CD4-positive, alpha-beta memory T cell (primary cell): ENCODE results near the gene HEMK1. TPM values are rescaled to one million over a fixed set of nuclear protein-coding genes. Genes with fewer than 3 reads are reported as not detected.

ENCODE experiments used
- CTCF ChIA-PET: fragments of 350-600 bp; sonication (Branson Sonifier 250); formaldehyde crosslinking; loops from one replicate; lab custom pipeline; 2021; ENCODE audit warnings: inconsistent platforms; ENCODE audit not compliant: partially characterized antibody; lab: Charles Lee
- POLR2A ChIA-PET: fragments of 350-600 bp; sonication (Branson Sonifier 250); formaldehyde crosslinking; loops from one replicate; lab custom pipeline; 2021; ENCODE audit not compliant: partially characterized antibody; lab: Charles Lee
- DNase-seq, 5 donors: peaks; one replicate each; pipeline versions ENCODE4 v3.0.0 to v3.0.0-alpha.2; 2020 to 2022; ENCODE audit warnings: mixed read lengths in 1 of 5
- H3K27ac ChIP-seq: one replicate; pipeline ENCODE4 v1.7.0; 2013; ENCODE audit warnings: low read depth, low read length
- H3K27me3 ChIP-seq: 2 replicates; pipeline ENCODE4 v1.7.0; 2013; ENCODE audit warnings: mild to moderate bottlenecking, low read length, moderate library complexity; ENCODE audit not compliant: insufficient read depth
- H3K36me3 ChIP-seq: 2 replicates; pipeline ENCODE4 v1.7.0; 2013; ENCODE audit warnings: mild to moderate bottlenecking, low read length, moderate library complexity; ENCODE audit not compliant: insufficient read depth
- H3K4me1 ChIP-seq: 2 replicates; pipeline ENCODE4 v1.7.0; 2013; ENCODE audit warnings: mild to moderate bottlenecking, low read length, moderate library complexity; ENCODE audit not compliant: insufficient read depth
- H3K4me3 ChIP-seq, 2 donors: one replicate each; pipeline ENCODE4 v1.7.0; 2013; ENCODE audit warnings: low read length in 2 of 2, mild to moderate bottlenecking in 1 of 2
- H3K9me3 ChIP-seq, 2 donors: one replicate each; pipeline ENCODE4 v1.7.0; 2013; ENCODE audit warnings: low read length in 2 of 2, control low read depth in 1 of 2; ENCODE audit not compliant: control insufficient read depth in 1 of 2
- H3K27ac Mint-ChIP-seq, 7 donors: one replicate each; pipeline ENCODE4 v1.8.0; 2020 to 2021; ENCODE audit warnings: mixed read lengths in 7 of 7, mild to moderate bottlenecking in 6 of 7, inconsistent platforms in 3 of 7, moderate library complexity in 3 of 7
- H3K27me3 Mint-ChIP-seq, 2 donors: one replicate each; pipeline ENCODE4 v1.8.0; 2020 to 2021; ENCODE audit warnings: mixed read lengths in 2 of 2
- H3K36me3 Mint-ChIP-seq, 2 donors: one replicate each; pipeline ENCODE4 v1.8.0; 2020 to 2021; ENCODE audit warnings: mixed read lengths in 2 of 2, inconsistent platforms in 1 of 2, mild to moderate bottlenecking in 1 of 2
- H3K4me1 Mint-ChIP-seq, 4 donors: one replicate each; pipeline ENCODE4 v1.8.0; 2020 to 2021; ENCODE audit warnings: mixed read lengths in 4 of 4, mild to moderate bottlenecking in 1 of 4
- H3K4me3 Mint-ChIP-seq, 8 donors: one replicate each; pipeline ENCODE4 v1.8.0; 2020 to 2021; ENCODE audit warnings: mixed read lengths in 8 of 8, mild to moderate bottlenecking in 7 of 8, moderate library complexity in 6 of 8, inconsistent platforms in 3 of 8
- H3K9me3 Mint-ChIP-seq, 8 donors: one replicate each; pipeline ENCODE4 v1.8.0; 2020 to 2021; ENCODE audit warnings: mixed read lengths in 8 of 8, mild to moderate bottlenecking in 5 of 8, inconsistent platforms in 3 of 8, moderate library complexity in 1 of 8
- intact Hi-C: fragments of 100-400 bp; cut with micrococcal nuclease; formaldehyde crosslinking; loops from one replicate; pipeline ENCODE4 v1.15.1; 2023
- polyA plus RNA-seq, 2 donors: library from polyadenylated mRNA; unstranded; fragments of 300-500 nt; fragmentation: Illumina TruSeq; gene quantifications; one replicate each; pipeline ENCODE4 v1.2.3, GENCODE V29; 2021
- total RNA-seq, 2 experiments: library from RNA; stranded (reverse); gene quantifications; one replicate each; pipeline ENCODE4 v1.2.3, GENCODE V29; 2021

The HEMK1 gene
- total and polyA plus RNA-seq, 4 experiments from 2014 or later, result 21.2 to 56.7 (median 46.0) TPM

DNA sequence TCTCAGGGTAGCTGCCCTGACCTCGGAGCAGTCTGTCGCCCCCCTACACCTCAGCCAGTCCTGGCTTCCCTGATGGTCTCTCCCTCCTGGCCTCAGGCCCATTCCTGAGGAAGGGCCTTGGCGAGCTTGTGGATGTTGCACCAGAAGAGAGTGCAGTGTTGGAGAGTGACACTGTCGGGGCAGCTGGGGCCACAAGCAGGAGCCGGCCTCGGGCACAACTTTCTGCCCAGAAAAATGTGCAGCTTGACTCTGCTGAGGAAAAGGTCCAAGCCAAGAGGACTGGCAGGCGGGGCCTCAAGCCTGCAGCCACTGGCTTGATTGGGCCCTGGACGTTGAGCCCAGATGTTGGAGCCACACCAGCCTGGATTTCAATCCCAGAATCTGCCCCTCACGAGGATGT lies 12.8 kb downstream of the HEMK1 start:
- no peak for DNase-seq
- Mint-ChIP-seq H3K36me3 (peaks cover 13 to 21% of the 10 kb centered on the region in 2 donors), H3K27ac (peak overlapping the region in 3 of 7 donors; percentile 77 to 89 (median 78)), H3K9me3 (no peaks in the 10 kb centered on the region), H3K4me3 (peak overlapping the region in 2 of 8 donors; percentile 45 to 51), H3K27me3 (no peaks in the 10 kb centered on the region), H3K4me1 (peaks cover 16 to 55% (median 32%) of the 10 kb centered on the region in 4 donors)
- ChIA-PET CTCF (interaction anchor here (1.9 to 21.1 kb wide), 4 partner anchors 8 to 40 kb away, joined by 5 to 996 read pairs (median 142); partner anchors contain the start of genes CISH and MAPKAPK3), POLR2A (interaction anchor here (1.6 to 18.7 kb wide), 4 partner anchors 9 to 27 kb away, joined by 5 to 1072 read pairs (median 19); partner anchors contain the start of genes CISH, HEMK1 and MAPKAPK3)
- intact Hi-C loops, result no loop called here
- no peak overlapping the region for H3K4me3 ChIP-seq
- no peaks in the 10 kb centered on the region for H3K9me3 ChIP-seq
- no peak overlapping the region for H3K27ac ChIP-seq
- no peaks in the 10 kb centered on the region for H3K36me3 ChIP-seq
- H3K4me1 ChIP-seq, result peaks cover 44% of the 10 kb centered on the region
- no peaks in the 10 kb centered on the region for H3K27me3 ChIP-seq

DNA sequence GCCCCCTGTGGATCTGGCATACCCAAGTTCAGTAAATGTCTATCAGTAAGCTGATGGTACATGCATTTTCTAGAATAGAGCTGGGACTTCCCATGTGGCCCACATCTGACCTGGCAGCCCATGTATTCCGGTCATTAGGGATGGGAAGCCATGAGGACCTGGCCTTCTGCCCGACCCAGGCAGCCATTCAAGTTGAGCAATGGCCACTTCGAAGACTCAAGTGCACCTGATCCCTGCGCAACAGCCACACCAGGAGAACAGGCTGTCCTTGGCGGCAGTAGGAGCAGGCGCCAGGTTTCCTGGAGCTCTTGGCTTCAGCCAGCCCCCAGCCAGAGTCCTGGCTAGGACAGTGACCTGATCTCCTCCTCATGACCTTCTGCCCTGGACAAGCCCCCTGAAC lies 14.6 kb downstream of the HEMK1 start:
- Histone ChIP-seq H3K27me3 (no peaks in the 10 kb centered on the region), H3K4me1 (peaks cover 53% of the 10 kb centered on the region), H3K4me3 (no peak overlapping the region), H3K9me3 (no peaks in the 10 kb centered on the region), H3K36me3 (no peaks in the 10 kb centered on the region), H3K27ac (no peak overlapping the region)
- ChIA-PET POLR2A (interaction anchor here (1.1 to 18.7 kb wide), 3 partner anchors 8 to 25 kb away, joined by 4 to 1072 read pairs (median 24); partner anchors contain the start of genes CISH, HEMK1 and MAPKAPK3), CTCF (interaction anchor here (1.0 to 21.1 kb wide), 2 partner anchors 25 to 34 kb away, joined by 3 to 996 read pairs; partner anchors contain the start of genes CISH and MAPKAPK3)
- Mint-ChIP-seq H3K9me3 (no peaks in the 10 kb centered on the region), H3K27ac (peak overlapping the region in 5 of 7 donors; percentile 22 to 83 (median 48)), H3K4me1 (peaks cover 32 to 66% (median 49%) of the 10 kb centered on the region in 4 donors), H3K36me3 (peaks cover 12 to 19% of the 10 kb centered on the region in 2 donors), H3K4me3 (no peak overlapping the region), H3K27me3 (no peaks in the 10 kb centered on the region)
- intact Hi-C loops, result no loop called here
- DNase-seq, result no peak

DNA sequence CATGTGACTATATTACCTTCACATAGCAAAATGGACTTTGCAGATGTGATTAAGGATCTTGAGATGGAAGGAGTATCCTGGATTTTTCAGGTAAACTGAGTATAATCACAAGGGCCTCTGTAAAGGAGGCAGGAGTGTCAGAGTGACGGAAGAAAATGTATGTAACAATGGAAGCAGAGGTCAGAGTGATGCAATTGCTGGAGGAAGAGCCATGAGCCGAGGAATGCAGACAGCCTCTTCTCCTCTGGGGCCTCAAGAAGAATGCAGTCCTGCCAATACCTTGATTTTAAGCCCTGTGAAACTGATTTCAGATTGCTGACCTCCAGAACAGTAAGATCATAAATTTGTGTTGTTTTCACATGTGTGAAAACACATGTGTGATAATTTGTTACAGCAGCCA lies 15.1 kb downstream of the HEMK1 start:
- intact Hi-C loops, result no loop called here
- Histone ChIP-seq H3K27me3 (no peaks in the 10 kb centered on the region), H3K4me1 (peaks cover 58% of the 10 kb centered on the region), H3K36me3 (no peaks in the 10 kb centered on the region), H3K4me3 (no peak overlapping the region), H3K9me3 (no peaks in the 10 kb centered on the region), H3K27ac (no peak overlapping the region)
- DNase-seq, result no peak
- H3K27me3 Mint-ChIP-seq, result no peaks in the 10 kb centered on the region
- POLR2A ChIA-PET, result interaction anchor here (1.1 to 18.7 kb wide), 2 partner anchors 15 to 24 kb away, joined by 4 to 1072 read pairs; partner anchors contain the start of genes CISH, HEMK1 and MAPKAPK3
- no peak overlapping the region for H3K4me3 Mint-ChIP-seq
- CTCF ChIA-PET, result interaction anchor here (1.0 to 21.1 kb wide), 2 partner anchors 24 to 35 kb away, joined by 3 to 996 read pairs; partner anchors contain the start of genes CISH and MAPKAPK3
- H3K4me1 Mint-ChIP-seq, result peaks cover 34 to 71% (median 50%) of the 10 kb centered on the region in 4 donors
- H3K36me3 Mint-ChIP-seq, result peaks cover 7 to 16% of the 10 kb centered on the region in 2 donors
- no peaks in the 10 kb centered on the region for H3K9me3 Mint-ChIP-seq
- H3K27ac Mint-ChIP-seq, result peak overlapping the region in 5 of 7 donors; percentile 11 to 83 (median 32)

DNA sequence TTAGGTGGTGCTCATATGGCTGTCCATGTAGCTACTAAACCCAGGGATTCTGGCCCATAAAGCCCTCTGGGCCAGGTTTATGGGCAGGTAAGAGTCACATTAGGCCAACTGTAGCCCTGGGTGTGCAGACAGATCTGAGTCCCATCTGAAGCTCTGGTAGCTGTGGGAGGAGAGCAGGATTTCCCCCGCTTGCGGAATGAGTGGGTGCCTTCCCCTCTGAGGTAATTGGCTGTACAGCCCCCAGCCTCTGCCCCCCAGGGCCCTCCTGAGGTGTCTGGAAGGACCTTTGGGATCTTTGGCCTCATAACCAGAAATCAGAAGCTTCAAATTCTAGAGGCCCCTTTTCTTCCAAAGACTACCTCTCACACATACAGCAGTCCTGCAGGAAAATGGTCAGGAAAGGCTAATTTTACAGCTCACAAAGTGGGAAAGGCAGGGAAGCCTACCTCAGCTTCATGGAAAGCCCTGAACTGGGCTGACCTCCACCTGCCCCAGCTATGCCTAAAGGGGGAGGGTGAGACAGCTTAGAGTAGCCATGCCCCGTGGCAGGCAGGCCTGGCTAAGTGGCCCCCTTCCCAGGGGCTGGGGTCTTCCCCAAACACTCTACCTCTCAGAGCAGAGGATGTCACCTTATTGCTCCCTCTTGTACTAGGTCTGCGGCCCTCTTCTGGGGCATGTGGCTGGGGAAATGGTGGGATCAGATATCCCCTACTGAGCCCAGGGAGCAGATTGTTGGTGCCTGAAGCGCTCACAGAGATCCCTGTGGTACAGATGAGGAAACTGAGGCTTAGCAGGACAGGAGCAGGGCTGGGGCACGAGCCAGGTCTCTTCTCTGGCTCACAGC lies 16.8 kb downstream of the HEMK1 start:
- intact Hi-C loops, result no loop called here
- H3K27me3 Mint-ChIP-seq, result no peaks in the 10 kb centered on the region
- peaks cover 4 to 11% of the 10 kb centered on the region in 2 donors for H3K36me3 Mint-ChIP-seq
- CTCF ChIA-PET, result interaction anchor here (1.1 to 11.1 kb wide), 4 partner anchors 11 to 67 kb away, joined by 3 to 492 read pairs (median 182); partner anchors contain the start of genes CISH, HEMK1 and MAPKAPK3
- peak in 1 of 5 donors; percentile 15 for DNase-seq
- H3K27ac Mint-ChIP-seq, result peak overlapping the region in 5 of 7 donors; percentile 4 to 97 (median 42)
- Histone ChIP-seq H3K4me1 (peaks cover 64% of the 10 kb centered on the region), H3K27me3 (no peaks in the 10 kb centered on the region), H3K4me3 (no peak overlapping the region), H3K36me3 (no peaks in the 10 kb centered on the region), H3K27ac (no peak overlapping the region), H3K9me3 (no peaks in the 10 kb centered on the region)
- H3K4me1 Mint-ChIP-seq, result peaks cover 36 to 78% (median 57%) of the 10 kb centered on the region in 4 donors
- POLR2A ChIA-PET, result interaction anchor here (11.1 kb wide), 2 partner anchors 13 to 23 kb away, joined by 276 to 577 read pairs; partner anchors contain the start of genes C3orf18, CISH, HEMK1 and MAPKAPK3
- H3K9me3 Mint-ChIP-seq, result no peaks in the 10 kb centered on the region
- H3K4me3 Mint-ChIP-seq, result no peak overlapping the region

DNA sequence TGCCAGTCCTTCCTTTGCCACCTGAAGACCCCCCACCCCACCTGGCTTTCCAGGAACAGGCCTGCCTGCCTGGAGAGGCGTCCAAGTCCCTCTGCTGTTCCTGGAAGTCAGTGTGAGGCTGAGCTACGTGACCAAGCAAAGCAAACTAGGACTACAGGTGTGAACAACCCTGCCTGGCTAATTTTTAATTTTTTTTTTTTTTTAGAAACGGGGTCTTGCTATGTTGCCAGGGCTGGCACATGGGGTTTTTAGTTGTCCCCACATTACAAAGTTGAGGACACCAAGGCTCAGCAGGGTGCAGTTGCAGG lies 17.4 kb downstream of the HEMK1 start:
- Mint-ChIP-seq H3K27me3 (no peaks in the 10 kb centered on the region), H3K36me3 (peaks cover 0 to 8% of the 10 kb centered on the region in 2 donors), H3K9me3 (no peaks in the 10 kb centered on the region), H3K27ac (peak overlapping the region in 4 of 7 donors; percentile 42 to 97 (median 88)), H3K4me1 (peaks cover 35 to 78% (median 58%) of the 10 kb centered on the region in 4 donors), H3K4me3 (no peak overlapping the region)
- Histone ChIP-seq H3K27me3 (no peaks in the 10 kb centered on the region), H3K4me1 (peaks cover 64% of the 10 kb centered on the region), H3K9me3 (no peaks in the 10 kb centered on the region), H3K4me3 (no peak overlapping the region), H3K36me3 (no peaks in the 10 kb centered on the region), H3K27ac (no peak overlapping the region)
- POLR2A ChIA-PET, result interaction anchor here (1.2 to 11.1 kb wide), 3 partner anchors 14 to 237 kb away, joined by 3 to 577 read pairs (median 276); partner anchors contain the start of genes C3orf18, CISH, HEMK1 and MAPKAPK3
- CTCF ChIA-PET, result interaction anchor here (9.2 to 11.1 kb wide), 3 partner anchors 11 to 24 kb away, joined by 87 to 492 read pairs (median 277); partner anchors contain the start of genes CISH, HEMK1 and MAPKAPK3
- peak in 1 of 5 donors; percentile 0 for DNase-seq
- intact Hi-C loops, result no loop called here

DNA sequence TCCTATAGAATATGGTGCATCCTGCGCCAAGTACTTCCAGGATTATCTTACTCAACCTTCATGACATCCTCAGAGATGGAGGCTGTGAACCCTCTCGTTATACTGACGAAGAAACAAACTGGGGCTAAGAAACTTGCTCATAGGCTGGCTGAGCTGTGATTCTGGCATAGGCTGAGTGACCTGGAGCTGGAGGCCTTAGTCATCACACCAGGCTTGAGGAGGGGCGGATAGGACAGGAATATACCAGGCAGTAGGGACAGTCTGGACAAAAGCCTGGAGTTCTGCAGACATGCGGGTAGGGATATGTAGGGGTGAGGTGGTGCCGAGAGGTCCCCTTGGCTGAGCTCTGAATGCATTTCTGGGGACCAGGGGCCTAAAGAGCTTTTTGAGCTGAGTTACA lies 18.1 kb downstream of the HEMK1 start:
- intact Hi-C loops, result no loop called here
- H3K4me3 ChIP-seq, result no peak overlapping the region
- H3K4me1 ChIP-seq, result peaks cover 67% of the 10 kb centered on the region
- no peak for DNase-seq
- Mint-ChIP-seq H3K4me3 (peak overlapping the region in 6 of 8 donors; percentile 8 to 65 (median 52)), H3K27ac (peak overlapping the region; percentile 24 to 97 (median 91)), H3K36me3 (peaks cover 0 to 8% of the 10 kb centered on the region in 2 donors), H3K9me3 (no peaks in the 10 kb centered on the region), H3K4me1 (peaks cover 37 to 78% (median 58%) of the 10 kb centered on the region in 4 donors), H3K27me3 (no peaks in the 10 kb centered on the region)
- no peaks in the 10 kb centered on the region for H3K36me3 ChIP-seq
- ChIA-PET CTCF (interaction anchor here (9.2 to 11.1 kb wide), 3 partner anchors 12 to 23 kb away, joined by 87 to 492 read pairs (median 277); partner anchors contain the start of genes CISH, HEMK1 and MAPKAPK3), POLR2A (interaction anchor here (1.2 to 11.1 kb wide), 3 partner anchors 14 to 237 kb away, joined by 3 to 577 read pairs (median 276); partner anchors contain the start of genes C3orf18, CISH, HEMK1 and MAPKAPK3)
- peak overlapping the region; percentile 51 for H3K27ac ChIP-seq
- no peaks in the 10 kb centered on the region for H3K27me3 ChIP-seq
- H3K9me3 ChIP-seq, result no peaks in the 10 kb centered on the region
